ENCODE data around the gene CHRNG.

The CHRNG gene

DNA sequence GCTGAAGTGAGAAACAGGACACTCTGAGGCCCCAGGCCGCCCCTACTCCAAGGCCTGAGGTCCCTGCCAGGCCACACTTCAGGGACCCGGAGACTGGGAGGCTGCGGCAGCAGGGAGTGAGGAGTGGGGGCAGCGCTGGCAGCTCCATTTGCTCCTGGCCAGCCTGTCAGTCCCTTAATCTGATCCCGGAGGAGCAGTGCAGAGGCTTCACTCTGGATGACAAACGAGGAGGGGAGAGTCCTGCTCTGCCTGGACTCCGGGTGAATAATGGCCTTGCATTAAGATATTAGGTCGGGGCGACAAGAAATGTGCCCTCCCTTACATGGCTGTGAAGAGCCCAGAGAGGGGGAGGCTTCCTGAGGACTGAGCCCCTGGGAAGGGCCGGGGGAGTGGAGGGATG is 33.6 kb upstream of the CHRNG start:
- no peak for DNase-seq

DNA sequence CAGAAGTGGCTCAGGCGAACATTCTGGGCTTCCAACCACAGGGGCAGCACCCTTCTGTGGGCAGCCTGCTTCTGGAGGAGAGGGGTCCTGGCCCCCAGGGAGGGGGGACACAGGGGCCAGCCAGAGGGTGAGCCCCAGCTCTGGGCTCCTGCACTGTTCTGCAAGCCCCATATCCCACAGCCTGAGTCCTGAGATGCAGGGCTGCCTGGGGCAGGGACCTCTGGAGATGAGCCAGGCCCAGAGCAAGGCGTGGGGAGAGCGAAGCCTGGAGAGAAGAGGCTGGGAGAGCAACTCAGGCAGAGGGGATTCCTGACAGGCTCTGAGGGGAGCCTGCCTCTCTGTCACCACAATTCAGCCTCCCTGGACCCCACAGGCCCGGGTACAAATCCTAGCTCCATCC is 32.8 kb upstream of the CHRNG start:
- no peak for DNase-seq

- DNase-seq: no peak
Measured at GRCh38 chr2:232508251-232508650, 31.2 kb upstream of the CHRNG start.

- DNase-seq: no peak
Measured at GRCh38 chr2:232511336-232511890, 28.1 kb upstream of the CHRNG start.

- no peak for DNase-seq
Measured at GRCh38 chr2:232512602-232513001, 26.9 kb upstream of the CHRNG start.

GRCh38 chr2:232513353-232513752 is 26.1 kb upstream of the CHRNG start:
- no peak for DNase-seq

GRCh38 chr2:232515639-232516038 is 23.9 kb upstream of the CHRNG start:
- DNase-seq: no peak

DNA sequence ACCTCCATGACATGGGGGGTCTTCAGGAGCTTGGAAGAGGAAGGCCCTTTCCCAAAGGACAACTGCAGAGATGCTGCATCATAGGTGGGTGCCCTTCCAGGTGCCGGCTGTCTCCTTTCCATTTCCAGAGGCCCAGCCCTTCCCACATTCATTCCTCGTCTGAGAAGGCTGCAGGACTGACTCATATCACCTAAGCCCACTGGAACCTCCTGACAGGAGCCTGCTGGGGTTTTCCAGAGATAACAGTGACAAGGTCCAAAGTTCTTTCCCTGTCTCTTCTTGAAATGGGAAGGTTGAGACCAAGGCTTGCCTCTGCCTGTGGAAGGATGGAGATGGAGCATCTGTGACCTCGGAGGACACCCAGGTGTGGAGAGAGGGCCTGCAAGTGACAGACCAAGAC is 22.9 kb upstream of the CHRNG start:
- no peak for DNase-seq

GRCh38 chr2:232518844-232519243 is 20.6 kb upstream of the CHRNG start:
- no peak for DNase-seq

- DNase-seq: no peak
Measured at GRCh38 chr2:232519581-232520438, 19.7 kb upstream of the CHRNG start, which contains the start of gene PRSS56. Gene PRSS56, plus strand, starts transcription at chr2:232520388. Its CDS starts 211 bp downstream, at chr2:232520599.

DNA sequence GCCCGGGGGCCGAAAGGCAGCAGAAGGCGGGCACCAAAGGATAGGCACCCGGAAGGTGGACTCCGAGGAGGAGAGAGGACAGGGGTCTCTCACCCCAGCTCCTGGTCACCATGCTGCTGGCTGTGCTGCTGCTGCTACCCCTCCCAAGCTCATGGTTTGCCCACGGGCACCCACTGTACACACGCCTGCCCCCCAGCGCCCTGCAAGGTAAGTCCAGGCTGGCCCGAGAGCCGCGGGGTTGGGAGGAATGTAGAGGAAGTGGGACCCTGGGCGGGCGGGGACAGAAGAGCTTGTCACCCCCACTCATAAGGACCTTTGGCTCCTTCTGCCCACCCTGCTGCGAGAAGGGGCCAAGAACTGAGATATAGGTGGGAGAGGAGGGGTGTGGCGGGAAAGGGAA is 19.0 kb upstream of the CHRNG start:
- no peak for DNase-seq

DNA sequence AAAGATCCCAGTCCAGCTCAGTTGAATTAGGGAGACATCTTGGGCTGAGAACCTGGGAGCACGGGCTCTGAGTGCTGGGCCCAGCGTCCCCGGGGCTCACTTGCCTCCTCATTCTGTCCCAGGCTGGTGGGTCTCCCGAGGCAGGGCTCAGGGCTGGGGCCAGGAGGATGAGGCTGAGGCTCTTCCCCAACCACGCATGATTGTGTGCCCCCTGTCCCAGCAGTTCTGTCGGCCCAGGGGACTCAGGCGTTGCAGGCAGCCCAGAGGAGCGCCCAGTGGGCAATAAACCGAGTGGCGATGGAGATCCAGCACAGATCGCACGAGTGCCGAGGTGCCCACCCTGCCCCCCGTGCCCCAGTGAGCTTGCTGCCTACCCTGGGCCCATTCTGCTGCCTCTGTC is 18.4 kb upstream of the CHRNG start:
- no peak for DNase-seq

- DNase-seq: peak; percentile 13
Measured at GRCh38 chr2:232521959-232522622, 17.4 kb upstream of the CHRNG start.

- no peak for DNase-seq
Measured at GRCh38 chr2:232522623-232523401, 16.7 kb upstream of the CHRNG start.

DNA sequence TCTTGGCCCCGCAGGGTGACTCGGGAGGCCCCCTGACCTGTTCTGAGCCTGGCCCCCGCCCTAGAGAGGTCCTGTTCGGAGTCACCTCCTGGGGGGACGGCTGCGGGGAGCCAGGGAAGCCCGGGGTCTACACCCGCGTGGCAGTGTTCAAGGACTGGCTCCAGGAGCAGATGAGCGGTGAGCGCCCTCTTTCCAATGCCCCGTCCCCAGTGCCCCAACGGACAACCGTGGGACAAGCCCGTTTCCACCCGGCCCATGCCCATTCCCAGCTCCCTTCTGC is 16.1 kb upstream of the CHRNG start:
- DNase-seq: no peak

- peak; percentile 31 for DNase-seq
Measured at GRCh38 chr2:232523682-232524597, 15.6 kb upstream of the CHRNG start.

- no peak for DNase-seq
Measured at GRCh38 chr2:232524771-232525170, 14.7 kb upstream of the CHRNG start.

DNA sequence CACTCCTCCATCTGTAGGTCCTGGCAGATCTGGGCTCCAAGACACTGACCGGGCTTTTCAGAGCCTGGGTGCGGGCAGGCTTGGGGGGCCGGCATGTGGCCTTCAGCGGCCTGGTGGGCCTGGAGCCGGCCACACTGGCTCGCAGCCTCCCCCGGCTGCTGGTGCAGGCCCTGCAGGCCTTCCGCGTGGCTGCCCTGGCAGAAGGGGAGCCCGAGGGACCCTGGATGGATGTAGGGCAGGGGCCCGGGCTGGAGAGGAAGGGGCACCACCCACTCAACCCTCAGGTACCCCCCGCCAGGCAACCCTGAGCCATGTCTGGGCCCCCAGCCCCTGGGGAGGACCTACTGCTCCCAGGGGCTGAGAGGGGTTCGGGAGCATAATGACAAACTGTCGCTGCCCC is 14.3 kb upstream of the CHRNG start:
- no peak for DNase-seq

DNA sequence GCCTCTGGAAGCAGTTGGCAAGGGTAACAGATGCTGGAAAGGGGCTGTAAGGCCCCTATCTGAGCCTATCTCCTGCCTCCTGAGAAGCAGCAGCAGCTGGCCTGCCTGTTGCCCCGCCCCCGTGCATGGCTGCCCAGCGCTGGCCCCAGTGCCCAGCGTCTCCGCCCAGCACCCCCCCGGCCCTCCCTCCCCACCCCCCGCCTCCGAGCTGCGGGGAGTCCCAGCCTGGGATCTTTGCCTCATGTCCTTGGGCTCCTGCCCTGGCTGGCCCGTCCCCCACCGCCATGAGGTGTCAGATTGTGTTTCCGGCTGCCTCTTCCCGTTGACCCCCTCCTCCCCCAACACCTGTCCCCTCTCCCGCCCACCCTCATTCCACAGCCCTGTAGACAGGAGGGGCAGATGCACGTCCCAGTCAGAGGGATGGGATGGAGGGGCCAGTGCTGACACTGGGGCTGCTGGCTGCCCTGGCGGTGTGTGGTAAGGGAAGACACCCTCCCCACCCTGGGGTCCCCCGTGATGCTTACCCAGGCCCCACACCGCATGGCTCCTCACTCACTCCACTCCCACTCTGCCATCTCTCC is 13.6 kb upstream of the CHRNG start, which contains the start of gene CHRND:
TSS of gene CHRND (plus strand) at position 370 of the 581 bp plus-strand sequence. CDS start at position 426, 56 bp downstream.
- no peak for DNase-seq

DNA sequence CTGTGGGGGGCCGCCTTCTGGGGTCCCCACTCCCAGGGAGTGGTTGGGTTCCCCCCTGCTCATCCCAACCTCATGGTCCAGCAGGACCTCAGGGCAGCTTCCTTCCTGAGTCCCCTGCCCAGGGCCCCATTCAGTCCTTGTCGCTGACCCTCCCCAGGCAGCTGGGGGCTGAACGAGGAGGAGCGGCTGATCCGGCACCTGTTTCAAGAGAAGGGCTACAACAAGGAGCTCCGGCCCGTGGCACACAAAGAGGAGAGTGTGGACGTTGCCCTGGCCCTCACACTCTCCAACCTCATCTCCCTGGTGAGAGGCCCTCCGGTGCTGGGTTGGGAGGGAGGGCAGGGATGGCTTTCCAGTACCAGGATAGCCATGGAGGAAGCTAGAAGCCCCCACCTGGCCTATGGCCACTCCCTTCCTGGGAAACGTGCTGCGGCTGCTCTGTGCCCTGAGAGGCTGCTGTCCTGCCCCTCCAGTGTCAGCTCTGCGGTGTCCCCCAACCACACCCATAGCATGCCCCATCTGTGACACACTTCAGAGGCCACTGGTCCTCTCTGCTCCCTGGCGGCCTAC is 13.0 kb upstream of the CHRNG start:
- no peak for DNase-seq

DNA sequence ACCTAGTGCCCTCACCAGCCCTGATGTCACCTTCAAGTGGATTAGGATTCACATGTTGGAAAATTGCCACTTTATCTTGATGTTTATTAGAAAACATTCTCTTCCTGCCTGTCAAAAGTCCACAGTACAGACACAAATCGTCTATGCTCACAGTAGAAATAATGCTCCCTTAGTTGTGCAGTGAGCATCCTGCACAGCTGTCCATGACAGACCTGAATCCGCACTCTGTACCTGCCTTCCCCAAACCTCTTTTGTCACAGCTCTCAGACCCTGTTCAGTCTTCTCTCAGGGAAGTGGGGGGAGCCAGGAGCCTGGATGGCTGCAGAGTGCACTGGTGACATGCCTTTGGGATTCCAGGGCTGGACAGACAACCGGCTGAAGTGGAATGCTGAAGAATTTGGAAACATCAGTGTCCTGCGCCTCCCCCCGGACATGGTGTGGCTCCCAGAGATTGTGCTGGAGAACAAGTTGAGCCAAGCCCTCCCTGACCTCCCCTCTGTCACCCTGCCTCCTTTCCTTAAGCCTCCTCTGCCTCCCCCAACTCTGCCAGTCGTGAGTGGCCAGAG is 11.5 kb upstream of the CHRNG start:
- DNase-seq: no peak

Measured in fibroblast of skin of scalp (primary cell).